Medulla oblongata (tissue), 1 donor: Measurements from ENCODE around the gene SDK1.
A peak's percentile ranks its signal among the peaks of the same experiment; 100 is the strongest.

Experiments used
- DNase-seq: peaks from one replicate; pipeline ENCODE4 v3.0.0-alpha.2; 2015; ENCODE audit errors: extremely low spot score

SDK1 gene

DNA sequence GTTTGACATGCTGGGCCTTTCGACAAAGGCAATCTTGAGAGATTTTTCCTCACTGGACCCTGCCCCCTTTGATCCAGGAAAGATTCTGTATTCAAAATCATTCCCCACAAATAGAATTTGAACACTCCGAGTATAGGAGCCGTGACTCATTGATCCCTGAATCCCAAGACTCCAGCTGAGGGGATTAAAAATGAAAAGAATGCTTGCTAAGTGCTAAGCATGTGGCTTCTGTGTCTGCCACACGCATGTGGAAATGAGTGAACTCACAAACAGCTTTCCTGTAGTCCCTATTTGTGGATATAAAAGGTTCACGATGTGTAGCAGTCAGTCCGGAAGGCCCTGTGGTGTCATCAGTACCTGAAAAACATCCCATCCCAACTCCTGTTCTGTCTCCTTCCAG is 674.3 kb downstream of the SDK1 start:
- DNase-seq = no peak

DNA sequence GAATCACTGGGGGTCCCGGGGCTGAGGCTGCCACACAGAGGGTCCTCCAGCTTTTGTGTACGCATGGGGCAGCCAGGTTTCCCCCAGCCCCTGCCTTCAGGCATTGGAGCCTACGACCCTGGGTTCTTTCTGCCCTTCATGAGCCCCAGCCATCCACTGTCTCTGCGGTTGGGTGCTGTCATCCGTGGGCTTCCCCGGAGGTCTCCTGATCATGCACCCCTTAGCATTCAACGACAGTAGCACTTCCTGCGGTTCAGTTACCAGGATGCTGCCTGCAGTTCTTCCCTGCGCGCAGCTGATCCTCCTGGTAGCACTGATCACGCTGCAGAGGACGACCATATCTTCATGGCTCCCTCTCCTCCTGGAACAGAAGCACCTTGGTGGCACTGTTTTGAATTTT is 676.3 kb downstream of the SDK1 start:
- no peak for DNase-seq

GRCh38 chr7:3978839-3979238 is 677.8 kb downstream of the SDK1 start:
- DNase-seq = no peak

- no peak for DNase-seq
Observed at GRCh38 chr7:3979611-3980299, 678.7 kb downstream of the SDK1 start.

DNA sequence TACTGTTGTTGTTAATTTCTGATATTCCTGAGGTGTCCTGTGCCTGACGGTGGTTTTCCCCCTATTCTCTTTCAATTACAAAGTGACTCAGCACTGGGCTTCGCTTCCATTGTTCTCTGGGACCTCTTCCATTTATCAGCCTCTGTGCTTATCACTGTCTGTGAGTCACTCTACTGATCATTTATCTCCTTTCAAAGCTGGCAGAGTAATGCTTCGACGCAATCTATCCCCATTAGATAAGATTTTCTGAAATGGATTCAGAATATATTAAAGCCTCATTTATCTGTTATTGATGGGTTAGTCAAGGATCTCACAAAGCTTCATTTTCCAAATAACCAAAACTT is 679.2 kb downstream of the SDK1 start:
- no peak for DNase-seq

GRCh38 chr7:3981281-3981680 is 680.2 kb downstream of the SDK1 start:
- peak; percentile 15 for DNase-seq

GRCh38 chr7:3984456-3984855 is 683.4 kb downstream of the SDK1 start:
- DNase-seq = no peak

DNA sequence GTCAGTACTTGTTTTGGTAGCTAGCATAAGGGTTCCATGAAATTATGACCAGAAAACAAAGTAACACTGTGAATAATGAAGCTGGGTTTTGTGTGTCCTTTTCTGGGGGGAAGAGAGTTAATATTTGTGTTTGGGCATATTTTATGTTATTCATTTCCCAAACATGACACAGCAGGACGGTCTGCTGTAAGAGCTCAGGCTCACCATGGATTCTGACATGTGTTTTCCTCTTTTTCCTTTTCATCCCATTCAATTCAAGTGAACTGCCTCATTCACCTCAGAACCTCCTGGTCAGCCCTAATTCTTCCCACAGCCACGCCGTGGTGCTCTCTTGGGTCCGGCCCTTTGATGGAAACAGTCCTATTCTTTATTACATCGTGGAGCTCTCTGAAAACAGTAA is 685.9 kb downstream of the SDK1 start:
- DNase-seq = no peak

- DNase-seq = no peak
Observed at GRCh38 chr7:3987426-3987927, 686.4 kb downstream of the SDK1 start.

GRCh38 chr7:3989723-3990122 is 688.7 kb downstream of the SDK1 start:
- DNase-seq = no peak

GRCh38 chr7:3991731-3992231 is 690.7 kb downstream of the SDK1 start:
- peak; percentile 43 for DNase-seq

DNA sequence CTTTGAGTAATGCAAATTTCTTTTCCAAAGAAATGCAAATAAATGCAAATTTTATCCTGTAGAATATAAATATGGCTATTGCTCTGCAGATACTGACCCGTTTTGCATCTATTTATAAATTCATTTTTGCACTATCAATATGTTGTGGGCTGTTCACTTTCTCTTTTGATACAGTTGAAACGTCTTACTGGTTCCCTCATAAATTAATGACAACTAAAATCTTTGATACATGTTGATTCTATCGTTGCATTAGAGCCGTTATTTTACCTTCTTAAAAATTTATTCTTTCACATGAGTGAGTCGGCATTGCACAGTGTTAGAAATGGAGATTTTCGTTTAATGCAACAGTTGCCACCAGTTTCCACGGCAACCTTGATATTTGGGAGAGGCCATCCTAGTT is 691.8 kb downstream of the SDK1 start:
- DNase-seq = no peak

DNA sequence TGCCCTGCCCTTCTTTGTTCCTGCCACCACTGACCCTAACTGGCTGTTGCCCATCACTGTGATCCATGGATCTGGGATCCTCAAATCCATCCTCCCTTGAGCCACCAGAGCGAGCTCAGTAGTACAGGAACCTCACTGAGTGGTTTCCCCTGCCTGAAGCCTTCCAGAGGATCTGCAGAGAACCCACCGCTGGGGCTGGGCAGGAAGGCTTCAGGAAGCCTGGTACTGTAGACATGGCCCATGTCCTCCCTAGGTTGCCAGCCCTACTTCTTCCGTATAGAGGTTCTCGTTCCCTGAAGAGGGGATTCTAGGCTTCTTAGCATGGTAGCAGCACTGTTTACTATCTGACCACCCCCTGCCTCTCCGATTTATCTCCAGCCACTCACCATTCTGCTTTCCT is 693.7 kb downstream of the SDK1 start:
- no peak for DNase-seq

GRCh38 chr7:3995187-3995586 is 694.1 kb downstream of the SDK1 start:
- DNase-seq = no peak

GRCh38 chr7:3998060-3998459 is 697.0 kb downstream of the SDK1 start:
- no peak for DNase-seq

GRCh38 chr7:4000139-4000538 is 699.1 kb downstream of the SDK1 start:
- DNase-seq = no peak

GRCh38 chr7:4000934-4001333 is 699.9 kb downstream of the SDK1 start:
- no peak for DNase-seq

DNA sequence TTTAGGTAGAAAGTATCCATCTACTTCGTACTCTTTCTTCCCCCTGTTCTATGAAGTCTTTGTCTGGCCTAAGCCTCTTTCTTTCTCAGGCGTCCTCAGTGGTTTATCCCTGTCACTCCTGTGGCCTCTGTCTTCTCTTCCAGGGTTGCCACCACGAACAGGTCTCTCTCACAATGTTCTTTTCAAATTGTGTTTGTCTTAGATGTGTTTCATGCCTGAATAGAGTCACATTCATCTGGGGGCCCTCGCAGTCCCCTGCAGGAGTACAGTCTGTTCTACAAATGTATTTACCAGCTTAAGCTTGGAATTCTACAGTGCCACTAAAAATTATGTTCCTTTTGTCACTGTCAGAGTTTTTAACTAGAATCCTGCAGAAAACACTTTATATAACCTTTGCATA is 700.7 kb downstream of the SDK1 start:
- DNase-seq = no peak

- no peak for DNase-seq
Observed at GRCh38 chr7:4003503-4003902, 702.5 kb downstream of the SDK1 start.

DNA sequence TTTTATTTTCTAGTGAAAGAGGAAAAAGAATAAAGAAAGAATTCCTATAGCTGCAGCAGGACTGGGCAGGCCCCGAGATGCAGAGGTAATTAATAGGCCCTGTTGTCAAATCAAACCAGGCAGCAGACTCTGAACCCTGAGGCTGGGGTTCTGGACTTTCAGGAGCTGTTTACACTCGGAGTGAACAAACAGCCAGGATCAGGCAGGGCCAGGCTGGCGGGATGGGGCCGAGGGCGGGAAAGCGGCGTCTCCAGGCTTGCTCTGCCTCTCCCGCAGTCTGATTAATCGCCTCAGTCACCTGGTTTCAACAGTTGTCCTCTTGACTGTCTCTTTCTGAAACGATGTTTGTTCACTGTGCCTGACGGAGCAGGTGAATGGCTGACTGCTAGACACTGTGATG is 705.6 kb downstream of the SDK1 start:
- peak; percentile 10 for DNase-seq

- no peak for DNase-seq
Observed at GRCh38 chr7:4009211-4010060, 708.4 kb downstream of the SDK1 start.

- DNase-seq = no peak
Observed at GRCh38 chr7:4010061-4010605, 709.1 kb downstream of the SDK1 start.
